ENCODE measurements around the gene IGFALS. TPM values are rescaled to one million over a fixed set of nuclear protein-coding genes. Genes with fewer than 3 reads are reported as not detected.
A peak's percentile ranks its signal among the peaks of the same experiment; 100 is the strongest.

IGFALS gene
- 0.06 TPM for polyA plus RNA-seq (2013, experiment 1 of 2)
- polyA plus RNA-seq (2013, experiment 2 of 2) = 0.08 TPM

GRCh38 chr16:1793578-1794220 lies at the start of gene IGFALS:
TSS of gene IGFALS (minus strand) at chr16:1793705. CDS start at chr16:1793652, 53 bp downstream.
- Histone ChIP-seq H3K79me1 (ENCODE audit: low read depth, low read length) (peaks cover 8% of the 10 kb centered on the region), H2AK5ac (ENCODE audit: low read depth, low read length) (no peak within 1 kb of the TSS), H3K4me3 (ENCODE audit: low read length in 2 of 2) (no peak within 1 kb of the TSS), H2BK120ac (ENCODE audit: low read depth, low read length) (no peak within 1 kb of the TSS), H4K91ac (ENCODE audit: low read depth, low read length, poor library complexity) (no peak within 1 kb of the TSS), H3K23ac (ENCODE audit: low read depth, low read length, poor library complexity) (peak within 1 kb of the TSS; percentile 65), H2AFZ (ENCODE audit: low read length) (no peak within 1 kb of the TSS), H3K4ac (ENCODE audit: low read length) (no peak within 1 kb of the TSS), H3K9me3 (replicated peaks in 1 of 2; ENCODE audit: control insufficient read depth in 2 of 2, insufficient read depth in 1 of 2, low read depth in 1 of 2, low read length in 2 of 2) (peaks cover 0 to 4% of the 10 kb centered on the region in 2 donors), H2BK5ac (ENCODE audit: low read length) (peak within 1 kb of the TSS; percentile 13), H3K9ac (ENCODE audit: low read depth, low read length, poor library complexity) (no peak within 1 kb of the TSS), H3K27me3 (ENCODE audit: control insufficient read depth in 3 of 3, insufficient read depth in 3 of 3, low read depth in 1 of 3, low read length in 3 of 3) (no peaks in the 10 kb centered on the region), H3K18ac (ENCODE audit: low read length) (peak within 1 kb of the TSS; percentile 17), H2BK15ac (ENCODE audit: low read length) (no peak within 1 kb of the TSS), H3K27ac (replicated peaks; ENCODE audit: low read length) (no peak within 1 kb of the TSS), H3K4me1 (ENCODE audit: control insufficient read depth in 2 of 2, insufficient read depth in 1 of 2, low read depth in 1 of 2, low read length in 2 of 2) (no peaks in the 10 kb centered on the region), H3K4me2 (ENCODE audit: insufficient read depth, low read length, poor library complexity, severe bottlenecking) (peak within 1 kb of the TSS; percentile 11), H3K36me3 (replicated peaks in 1 of 2; ENCODE audit: control insufficient read depth in 2 of 2, insufficient read depth in 2 of 2, low read length in 2 of 2) (peaks cover 10 to 26% of the 10 kb centered on the region in 2 donors), H2BK12ac (ENCODE audit: low read length) (no peak within 1 kb of the TSS), H3K14ac (ENCODE audit: low read length) (no peak within 1 kb of the TSS), H4K8ac (ENCODE audit: low read depth, low read length) (no peak within 1 kb of the TSS)
- no CpG with 5 or more reads among the region's 28 CpGs for WGBS, 2 donors (ENCODE audit: extremely low coverage in 2 of 2, insufficient read length in 2 of 2, insufficient replicate concordance in 1 of 2)
- DNase-seq (ENCODE audit: low spot score) = no peak

- Histone ChIP-seq H2BK5ac (ENCODE audit: low read length) (no peak overlapping the region), H3K9ac (ENCODE audit: low read depth, low read length, poor library complexity) (no peak overlapping the region), H2BK12ac (ENCODE audit: low read length) (no peak overlapping the region), H3K14ac (ENCODE audit: low read length) (no peak overlapping the region), H2BK120ac (ENCODE audit: low read depth, low read length) (no peak overlapping the region), H2AFZ (ENCODE audit: low read length) (peak overlapping the region; percentile 21), H3K9me3 (replicated peaks in 1 of 2; ENCODE audit: control insufficient read depth in 2 of 2, insufficient read depth in 1 of 2, low read depth in 1 of 2, low read length in 2 of 2) (no peaks in the 10 kb centered on the region), H3K4me2 (ENCODE audit: insufficient read depth, low read length, poor library complexity, severe bottlenecking) (no peak overlapping the region), H3K23ac (ENCODE audit: low read depth, low read length, poor library complexity) (no peak overlapping the region), H3K79me1 (ENCODE audit: low read depth, low read length) (no peaks in the 10 kb centered on the region), H3K27ac (replicated peaks; ENCODE audit: low read length) (no peak overlapping the region), H2BK15ac (ENCODE audit: low read length) (no peak overlapping the region), H3K18ac (ENCODE audit: low read length) (no peak overlapping the region), H2AK5ac (ENCODE audit: low read depth, low read length) (no peak overlapping the region), H3K27me3 (ENCODE audit: control insufficient read depth in 3 of 3, insufficient read depth in 3 of 3, low read depth in 1 of 3, low read length in 3 of 3) (no peaks in the 10 kb centered on the region), H3K4me1 (ENCODE audit: control insufficient read depth in 2 of 2, insufficient read depth in 1 of 2, low read depth in 1 of 2, low read length in 2 of 2) (no peaks in the 10 kb centered on the region), H3K4me3 (ENCODE audit: low read length in 2 of 2) (no peak overlapping the region), H3K36me3 (replicated peaks in 1 of 2; ENCODE audit: control insufficient read depth in 2 of 2, insufficient read depth in 2 of 2, low read length in 2 of 2) (no peaks in the 10 kb centered on the region), H4K8ac (ENCODE audit: low read depth, low read length) (no peak overlapping the region), H4K91ac (ENCODE audit: low read depth, low read length, poor library complexity) (no peak overlapping the region), H3K4ac (ENCODE audit: low read length) (no peak overlapping the region)
- no CpG with 5 or more reads among the region's 9 CpGs for WGBS, 2 donors (ENCODE audit: extremely low coverage in 2 of 2, insufficient read length in 2 of 2, insufficient replicate concordance in 1 of 2)
- DNase-seq (ENCODE audit: low spot score) = no peak
These were observed 46.0 kb upstream of the IGFALS start for GRCh38 chr16:1839554-1839953.

GRCh38 chr16:1834096-1834495 lies 40.6 kb upstream of the IGFALS start:
- no peak overlapping the region for H3K23ac ChIP-seq (ENCODE audit: low read depth, low read length, poor library complexity)
- H3K27ac ChIP-seq (replicated peaks; ENCODE audit: low read length) = no peak overlapping the region
- H2BK120ac ChIP-seq (ENCODE audit: low read depth, low read length) = no peak overlapping the region
- no peaks in the 10 kb centered on the region for H3K9me3 ChIP-seq (replicated peaks in 1 of 2; ENCODE audit: control insufficient read depth in 2 of 2, insufficient read depth in 1 of 2, low read depth in 1 of 2, low read length in 2 of 2)
- no peak overlapping the region for H4K91ac ChIP-seq (ENCODE audit: low read depth, low read length, poor library complexity)
- H3K79me1 ChIP-seq (ENCODE audit: low read depth, low read length) = no peaks in the 10 kb centered on the region
- H3K14ac ChIP-seq (ENCODE audit: low read length) = no peak overlapping the region
- no peaks in the 10 kb centered on the region for H3K27me3 ChIP-seq (ENCODE audit: control insufficient read depth in 3 of 3, insufficient read depth in 3 of 3, low read depth in 1 of 3, low read length in 3 of 3)
- WGBS, 2 donors (ENCODE audit: extremely low coverage in 2 of 2, insufficient read length in 2 of 2, insufficient replicate concordance in 1 of 2) = no CpG with 5 or more reads among the region's 5 CpGs
- H3K9ac ChIP-seq (ENCODE audit: low read depth, low read length, poor library complexity) = no peak overlapping the region
- no peak overlapping the region for H2AK5ac ChIP-seq (ENCODE audit: low read depth, low read length)
- DNase-seq (ENCODE audit: low spot score) = no peak
- H3K18ac ChIP-seq (ENCODE audit: low read length) = no peak overlapping the region
- H3K4me3 ChIP-seq (ENCODE audit: low read length in 2 of 2) = no peak overlapping the region
- H3K4me2 ChIP-seq (ENCODE audit: insufficient read depth, low read length, poor library complexity, severe bottlenecking) = no peak overlapping the region
- no peaks in the 10 kb centered on the region for H3K4me1 ChIP-seq (ENCODE audit: control insufficient read depth in 2 of 2, insufficient read depth in 1 of 2, low read depth in 1 of 2, low read length in 2 of 2)
- H2BK5ac ChIP-seq (ENCODE audit: low read length) = no peak overlapping the region
- H3K36me3 ChIP-seq (replicated peaks in 1 of 2; ENCODE audit: control insufficient read depth in 2 of 2, insufficient read depth in 2 of 2, low read length in 2 of 2) = peaks cover 2 to 28% of the 10 kb centered on the region in 2 donors
- H4K8ac ChIP-seq (ENCODE audit: low read depth, low read length) = no peak overlapping the region
- H2BK12ac ChIP-seq (ENCODE audit: low read length) = no peak overlapping the region
- no peak overlapping the region for H2BK15ac ChIP-seq (ENCODE audit: low read length)
- no peak overlapping the region for H2AFZ ChIP-seq (ENCODE audit: low read length)
- H3K4ac ChIP-seq (ENCODE audit: low read length) = no peak overlapping the region

GRCh38 chr16:1832838-1833454 lies 39.4 kb upstream of the IGFALS start:
- no peak overlapping the region for H3K4ac ChIP-seq (ENCODE audit: low read length)
- H3K27ac ChIP-seq (replicated peaks; ENCODE audit: low read length) = no peak overlapping the region
- H3K23ac ChIP-seq (ENCODE audit: low read depth, low read length, poor library complexity) = no peak overlapping the region
- H3K14ac ChIP-seq (ENCODE audit: low read length) = no peak overlapping the region
- no peak overlapping the region for H2BK15ac ChIP-seq (ENCODE audit: low read length)
- DNase-seq (ENCODE audit: low spot score) = no peak
- H2BK12ac ChIP-seq (ENCODE audit: low read length) = no peak overlapping the region
- no peak overlapping the region for H2AFZ ChIP-seq (ENCODE audit: low read length)
- H2AK5ac ChIP-seq (ENCODE audit: low read depth, low read length) = no peak overlapping the region
- H4K8ac ChIP-seq (ENCODE audit: low read depth, low read length) = no peak overlapping the region
- H3K79me1 ChIP-seq (ENCODE audit: low read depth, low read length) = peaks cover 2% of the 10 kb centered on the region
- H3K4me3 ChIP-seq (ENCODE audit: low read length in 2 of 2) = no peak overlapping the region
- no peaks in the 10 kb centered on the region for H3K27me3 ChIP-seq (ENCODE audit: control insufficient read depth in 3 of 3, insufficient read depth in 3 of 3, low read depth in 1 of 3, low read length in 3 of 3)
- H2BK120ac ChIP-seq (ENCODE audit: low read depth, low read length) = no peak overlapping the region
- H3K9ac ChIP-seq (ENCODE audit: low read depth, low read length, poor library complexity) = no peak overlapping the region
- H4K91ac ChIP-seq (ENCODE audit: low read depth, low read length, poor library complexity) = no peak overlapping the region
- no peak overlapping the region for H3K18ac ChIP-seq (ENCODE audit: low read length)
- peak overlapping the region; percentile 48 for H2BK5ac ChIP-seq (ENCODE audit: low read length)
- WGBS, 2 donors (ENCODE audit: extremely low coverage in 2 of 2, insufficient read length in 2 of 2, insufficient replicate concordance in 1 of 2) = no CpG with 5 or more reads among the region's 9 CpGs
- H3K4me2 ChIP-seq (ENCODE audit: insufficient read depth, low read length, poor library complexity, severe bottlenecking) = no peak overlapping the region
- H3K9me3 ChIP-seq (replicated peaks in 1 of 2; ENCODE audit: control insufficient read depth in 2 of 2, insufficient read depth in 1 of 2, low read depth in 1 of 2, low read length in 2 of 2) = no peaks in the 10 kb centered on the region
- peaks cover 0 to 3% of the 10 kb centered on the region in 2 donors for H3K4me1 ChIP-seq (ENCODE audit: control insufficient read depth in 2 of 2, insufficient read depth in 1 of 2, low read depth in 1 of 2, low read length in 2 of 2)
- peaks cover 5 to 33% of the 10 kb centered on the region in 2 donors for H3K36me3 ChIP-seq (replicated peaks in 1 of 2; ENCODE audit: control insufficient read depth in 2 of 2, insufficient read depth in 2 of 2, low read length in 2 of 2)

Data from neuronal stem cell (in vitro differentiated cells).